GM18499 (cell line): ENCODE measurements around the gene NT5C1B.

ENCODE experiments used
- ATAC-seq: cut with Tn5 transposase; IDR thresholded peaks from one replicate; pipeline ENCODE4 v1.9.1; 2021; ENCODE audit warnings: moderate number of reproducible peaks; ENCODE audit not compliant: insufficient read depth, unreplicated experiment

The NT5C1B gene

DNA sequence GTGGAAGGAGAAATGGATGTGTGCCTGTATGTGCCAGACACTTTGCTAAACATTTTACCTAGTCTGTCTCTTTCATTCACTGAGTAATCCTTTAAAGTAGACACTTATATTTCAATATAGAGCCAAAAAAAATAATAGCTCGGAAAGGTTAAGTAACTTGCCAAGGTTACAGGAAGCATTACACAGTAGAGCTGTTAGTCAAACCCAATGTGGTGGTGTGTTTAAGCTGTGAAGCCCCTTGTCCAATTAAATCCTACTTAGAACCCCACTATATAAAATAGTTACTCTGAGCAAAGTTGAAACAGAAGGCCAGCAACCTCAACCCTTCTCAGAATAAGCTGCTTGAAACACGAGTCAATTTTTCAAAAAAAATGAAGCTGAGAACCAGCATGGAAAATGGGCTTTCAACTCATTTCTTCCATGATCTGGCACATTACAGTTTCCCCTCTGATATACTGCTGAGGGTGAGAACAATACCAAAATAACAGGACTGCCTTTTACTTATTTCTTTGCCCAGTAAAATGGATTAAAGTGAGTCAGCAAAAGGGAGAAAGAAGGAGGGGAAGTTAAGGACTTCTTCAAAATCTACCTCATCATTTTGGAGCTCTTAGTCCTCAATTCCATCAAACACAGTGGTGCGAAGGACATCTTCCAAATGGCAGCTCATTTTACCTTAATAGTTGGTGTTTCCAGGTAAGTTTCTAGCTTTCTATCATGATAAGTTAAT, 36.9 kb downstream of the NT5C1B start:
- no peak for ATAC-seq

DNA sequence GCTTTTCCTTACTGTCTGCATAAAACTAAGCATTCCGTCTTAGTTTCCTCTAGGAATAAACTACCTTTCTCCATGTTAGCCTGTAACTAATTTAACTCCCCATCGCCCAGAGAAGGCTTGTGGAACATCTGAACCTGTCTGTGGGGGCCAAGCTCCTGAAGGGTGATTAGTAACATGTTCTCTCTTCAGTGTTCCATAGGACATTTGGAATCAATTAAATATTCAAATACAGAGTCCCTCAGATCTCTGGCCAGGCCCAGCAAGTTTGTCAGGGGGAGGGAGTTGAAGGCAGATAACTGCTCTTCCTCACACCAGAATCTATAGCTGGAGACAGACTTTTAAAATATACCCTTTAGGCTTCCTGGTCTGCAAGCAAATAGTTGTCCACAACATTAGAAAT, 37.7 kb downstream of the NT5C1B start:
- no peak for ATAC-seq

DNA sequence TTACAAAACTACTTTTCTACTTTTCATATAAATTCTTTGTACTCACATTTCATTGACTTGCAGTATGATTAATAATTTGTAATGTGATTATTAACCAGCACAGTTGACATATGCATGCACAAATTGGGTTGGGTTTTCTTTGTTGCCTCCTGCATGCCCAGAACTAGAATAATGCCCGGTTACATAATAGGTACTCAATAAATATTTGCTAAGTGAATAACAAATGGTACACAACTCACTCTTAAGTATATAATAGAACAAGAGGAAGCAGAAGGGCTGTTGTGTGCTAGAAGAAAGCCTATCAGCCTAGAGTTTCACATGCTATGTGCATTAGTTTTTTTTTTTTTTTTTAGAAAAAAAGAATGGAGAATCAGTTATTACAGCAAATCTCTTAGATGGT, 38.2 kb downstream of the NT5C1B start:
- ATAC-seq: no peak

DNA sequence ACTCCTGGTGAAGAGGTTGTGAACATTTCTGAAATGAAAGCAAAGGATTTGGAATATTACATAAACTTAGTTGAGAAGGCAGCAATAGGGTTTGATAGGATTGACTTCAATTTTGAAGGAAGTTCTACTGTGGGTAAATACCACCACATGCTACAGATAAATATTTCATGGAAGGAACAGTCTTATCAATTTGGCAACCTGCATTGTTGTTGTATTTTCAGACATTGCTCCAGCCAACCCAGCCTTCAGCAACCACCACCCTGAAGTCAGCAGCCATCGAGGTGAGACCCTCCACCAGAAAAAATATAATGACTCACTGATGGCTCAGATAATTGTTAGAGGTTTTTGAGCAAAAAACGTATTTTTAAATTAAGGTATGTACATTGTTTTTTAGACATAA, 38.9 kb downstream of the NT5C1B start:
- ATAC-seq: no peak

DNA sequence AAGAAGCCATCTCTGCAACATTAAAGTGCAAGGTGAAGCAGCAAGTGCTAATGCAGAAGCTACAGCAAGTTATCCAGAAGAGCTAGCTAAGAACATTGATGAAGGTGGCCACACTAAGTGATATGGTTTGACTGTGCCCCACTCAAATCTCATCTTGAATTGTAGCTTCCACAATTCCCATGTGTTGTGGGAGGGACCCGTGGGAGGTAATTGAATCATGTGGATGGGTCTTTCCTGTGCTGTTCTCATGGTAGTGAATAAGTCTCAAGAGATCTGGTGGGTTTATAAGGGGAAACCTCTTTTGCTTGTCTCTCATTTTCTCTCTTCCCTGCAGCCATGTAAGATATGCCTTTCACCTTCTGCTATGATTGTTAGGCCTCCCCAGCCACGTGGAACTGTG, 40.3 kb downstream of the NT5C1B start:
- no peak for ATAC-seq

DNA sequence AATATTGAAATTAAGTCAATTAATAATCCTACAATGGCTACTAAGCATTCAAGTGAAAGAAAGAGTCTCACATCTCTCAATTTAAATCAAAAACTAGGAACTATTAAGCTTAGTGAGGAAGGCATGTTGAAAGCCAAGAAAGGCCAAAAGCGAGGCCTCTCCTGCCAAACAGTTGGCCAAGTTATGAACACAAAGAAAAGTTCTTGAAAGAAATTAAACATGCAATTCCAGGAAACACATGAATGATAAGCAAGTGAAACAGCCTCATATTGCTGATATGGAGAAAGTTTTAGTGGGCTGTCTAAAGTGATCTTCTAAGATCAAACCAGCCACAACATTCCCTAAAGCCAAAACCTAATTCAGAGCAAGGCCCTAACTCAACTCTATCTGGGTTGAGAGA, 40.7 kb downstream of the NT5C1B start:
- ATAC-seq: no peak

DNA sequence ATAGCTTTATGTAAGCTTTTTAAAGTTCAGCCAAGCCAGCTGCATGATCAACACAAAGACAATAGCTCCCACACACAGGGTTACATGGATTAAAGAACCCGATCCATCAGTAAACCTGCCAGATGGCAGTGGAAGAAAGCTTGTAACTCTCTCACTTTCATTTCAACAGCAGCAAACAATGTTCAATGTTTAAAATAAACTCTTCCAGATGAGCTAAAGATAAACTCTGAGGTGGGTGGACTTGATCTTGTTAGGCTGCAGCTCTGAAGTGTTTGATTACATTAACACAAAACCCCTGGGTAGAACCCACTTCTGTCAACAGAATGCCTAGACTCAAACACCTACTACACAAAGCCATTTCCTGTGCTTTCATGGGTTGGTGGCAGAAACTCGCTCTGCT, 42.8 kb downstream of the NT5C1B start:
- ATAC-seq: no peak

DNA sequence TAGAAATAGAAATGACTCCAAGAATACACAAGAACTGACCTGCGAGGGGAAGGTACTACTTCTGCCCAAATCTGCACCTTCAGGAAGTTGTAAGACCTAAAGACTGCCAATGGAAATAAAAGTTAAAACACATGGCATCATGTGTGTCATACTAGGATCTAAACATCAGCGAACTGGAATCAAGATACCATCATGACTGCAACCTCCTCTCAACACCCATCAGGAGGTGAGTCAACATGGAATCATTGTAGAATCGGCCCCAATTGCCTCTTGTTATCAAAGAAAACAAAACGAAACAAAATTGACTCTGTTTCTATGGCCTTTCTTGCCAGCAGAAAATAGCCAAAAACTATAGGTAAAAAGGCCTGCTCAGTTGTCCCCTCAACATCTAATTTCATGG, 44.0 kb downstream of the NT5C1B start:
- no peak for ATAC-seq

DNA sequence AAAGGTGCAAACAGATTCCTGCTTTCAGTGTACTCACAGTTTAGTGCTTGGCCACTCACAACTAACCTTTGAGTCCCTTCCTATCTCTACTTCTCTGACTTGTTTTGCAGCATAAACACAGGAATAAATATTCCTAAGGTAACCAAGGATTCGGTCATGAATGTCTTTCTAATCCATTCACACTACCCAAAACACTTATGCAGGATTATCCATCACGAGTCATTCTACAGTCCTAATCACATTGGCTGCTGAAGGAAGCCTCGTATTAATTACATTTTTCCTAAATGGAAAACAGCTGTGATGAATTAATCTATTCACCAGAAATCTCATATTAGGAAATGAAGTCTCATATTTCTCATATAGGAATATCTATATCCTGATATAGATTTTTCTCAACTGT, 45.2 kb downstream of the NT5C1B start:
- no peak for ATAC-seq

DNA sequence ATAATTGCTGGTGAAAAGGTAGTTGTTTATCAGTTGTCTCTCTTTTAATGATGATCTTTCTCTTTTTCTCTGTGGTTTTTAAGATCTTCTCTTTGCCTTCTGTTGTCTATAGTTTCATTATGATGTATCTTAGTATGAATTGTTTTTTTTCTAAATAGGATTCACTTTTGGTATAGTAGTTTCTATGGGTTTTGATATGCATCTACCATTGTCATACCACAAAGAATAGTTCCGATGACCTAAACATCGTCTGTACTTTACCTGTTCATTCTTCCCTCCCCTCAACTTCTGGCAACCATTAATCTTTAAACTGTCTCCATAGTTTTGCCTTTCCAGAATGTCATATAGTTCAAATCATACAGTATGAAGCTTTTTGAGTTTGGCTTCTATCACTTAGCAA, 48.5 kb downstream of the NT5C1B start:
- ATAC-seq: no peak

DNA sequence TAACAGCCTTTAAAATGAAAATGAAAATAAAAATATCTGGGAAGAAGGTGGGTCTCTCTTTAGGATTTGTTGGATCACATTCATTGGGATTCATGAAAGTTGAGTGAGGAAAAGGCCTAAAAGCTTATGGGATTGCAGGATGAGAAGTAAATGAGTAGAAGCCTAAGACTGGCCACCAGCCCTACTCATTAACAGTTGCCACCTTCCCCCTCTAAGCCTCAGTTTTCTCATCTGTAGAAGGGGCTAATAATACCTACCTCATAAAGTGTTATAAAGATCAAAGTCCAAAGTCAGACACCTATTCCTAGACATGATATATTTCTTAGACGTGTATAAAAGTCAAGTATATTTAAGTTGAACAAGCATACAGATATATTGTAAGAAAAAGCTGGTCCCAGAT, 52.7 kb downstream of the NT5C1B start:
- ATAC-seq: no peak

DNA sequence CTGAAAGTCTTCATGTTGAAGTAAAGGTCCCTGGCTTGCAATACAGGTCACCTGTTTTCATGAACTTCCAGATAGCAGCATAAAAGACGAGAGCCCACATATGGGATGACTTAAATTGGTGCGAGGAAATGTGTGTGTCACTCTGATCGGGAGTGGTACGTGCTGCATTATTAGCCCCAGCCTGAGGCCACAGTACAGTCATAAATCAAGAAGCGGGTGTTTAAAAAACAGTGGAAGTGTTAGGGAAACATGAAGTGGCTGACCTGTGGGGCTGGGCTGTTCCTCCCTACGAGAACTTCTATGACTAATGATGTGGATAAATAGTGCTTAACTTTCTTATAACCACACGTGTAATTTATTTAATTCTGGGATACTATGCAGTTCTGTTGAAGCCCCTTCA, 53.3 kb downstream of the NT5C1B start:
- ATAC-seq: no peak

DNA sequence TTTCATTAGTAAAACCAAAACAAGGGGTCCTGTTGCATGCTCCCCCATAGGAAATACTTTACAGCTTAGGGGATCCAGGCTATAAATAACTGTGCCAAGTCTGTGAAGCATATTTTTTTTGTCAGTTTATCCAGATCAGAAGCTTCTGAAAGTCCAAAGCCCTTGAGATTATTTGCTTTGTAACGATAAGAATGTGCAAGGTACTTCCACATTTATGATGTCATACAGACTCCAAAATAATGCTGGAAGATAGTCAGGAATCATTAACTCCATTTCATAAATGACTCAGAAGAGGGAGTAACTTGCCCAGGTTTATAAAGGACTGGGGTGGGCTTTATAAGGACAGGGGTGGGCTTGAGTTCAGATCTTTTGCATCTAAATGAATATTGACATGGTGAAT, 58.2 kb downstream of the NT5C1B start:
- no peak for ATAC-seq

DNA sequence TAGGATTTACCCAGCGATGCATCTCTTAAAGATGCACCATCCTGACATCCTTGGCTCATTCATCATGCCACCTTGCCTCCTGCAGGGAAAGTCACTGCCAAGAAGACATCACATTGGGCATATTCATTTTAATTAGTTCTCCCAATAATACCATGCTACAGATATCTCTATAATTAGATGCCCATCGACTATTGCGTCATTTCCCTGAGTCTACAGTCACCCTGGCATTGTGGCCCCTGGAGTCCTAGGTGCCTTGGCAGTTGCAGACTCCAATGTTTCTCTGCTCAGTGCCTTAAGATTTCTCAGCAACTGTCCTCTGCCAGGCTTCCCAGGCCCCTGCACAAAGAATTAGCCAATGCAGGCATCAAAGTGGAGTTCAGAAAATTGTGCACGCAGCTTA, 61.5 kb downstream of the NT5C1B start:
- ATAC-seq: no peak

DNA sequence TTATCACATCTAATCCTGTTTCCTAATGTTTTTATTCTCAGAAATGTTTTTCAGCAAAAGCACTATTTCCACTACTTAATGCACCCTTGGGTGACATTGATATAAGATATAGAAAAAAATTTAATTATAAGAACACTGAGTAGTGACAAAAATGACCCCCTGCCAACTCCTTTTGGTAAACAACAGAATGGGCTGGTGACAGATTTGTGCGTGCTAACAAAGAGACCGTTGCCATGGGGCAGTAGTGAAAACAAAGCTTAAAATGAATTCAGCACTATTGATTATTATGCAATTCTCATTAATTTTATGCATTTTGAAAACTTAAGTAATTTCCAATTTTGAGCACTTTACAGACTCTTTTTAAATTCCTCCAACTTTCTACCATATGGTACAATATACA, 62.0 kb downstream of the NT5C1B start:
- ATAC-seq: no peak

DNA sequence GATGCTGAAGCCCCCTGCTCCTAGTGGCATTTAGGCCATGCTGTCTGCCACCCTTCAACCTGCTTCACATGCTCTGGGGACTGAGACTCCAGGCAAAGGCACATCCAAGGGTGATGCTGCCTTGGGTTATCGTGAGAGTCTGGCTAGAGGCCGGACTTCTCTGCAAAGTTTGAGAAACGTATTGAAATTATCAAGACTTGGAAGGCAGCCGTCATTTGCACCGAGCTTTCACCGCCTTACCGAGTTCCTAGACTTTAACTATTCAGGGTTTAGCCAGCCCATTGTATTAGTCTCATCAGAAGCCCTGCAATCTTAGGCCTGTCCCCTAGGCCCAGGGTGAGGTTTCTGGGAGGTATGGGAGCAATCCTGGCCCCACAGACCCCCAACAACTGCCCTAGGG, 62.9 kb downstream of the NT5C1B start:
- no peak for ATAC-seq

DNA sequence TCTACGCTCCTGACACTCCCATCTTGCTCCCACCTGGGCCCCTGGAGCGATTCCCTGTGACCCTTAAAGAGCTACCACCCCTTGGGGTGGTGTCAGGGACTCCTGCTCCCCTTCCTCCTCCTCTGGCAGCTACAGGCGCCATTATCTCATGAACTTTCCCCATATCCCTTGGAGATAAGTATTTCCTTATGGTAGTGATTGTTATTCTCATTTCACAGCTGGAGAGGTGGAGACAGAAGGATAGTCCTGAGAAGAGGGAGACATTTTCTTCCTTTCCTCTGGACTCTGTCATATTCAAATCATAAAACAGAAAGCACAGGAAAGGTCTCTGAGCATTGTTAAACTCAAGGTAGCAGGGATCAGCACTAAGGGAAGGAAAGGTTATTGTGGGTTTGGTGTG, 63.5 kb downstream of the NT5C1B start:
- ATAC-seq: no peak

DNA sequence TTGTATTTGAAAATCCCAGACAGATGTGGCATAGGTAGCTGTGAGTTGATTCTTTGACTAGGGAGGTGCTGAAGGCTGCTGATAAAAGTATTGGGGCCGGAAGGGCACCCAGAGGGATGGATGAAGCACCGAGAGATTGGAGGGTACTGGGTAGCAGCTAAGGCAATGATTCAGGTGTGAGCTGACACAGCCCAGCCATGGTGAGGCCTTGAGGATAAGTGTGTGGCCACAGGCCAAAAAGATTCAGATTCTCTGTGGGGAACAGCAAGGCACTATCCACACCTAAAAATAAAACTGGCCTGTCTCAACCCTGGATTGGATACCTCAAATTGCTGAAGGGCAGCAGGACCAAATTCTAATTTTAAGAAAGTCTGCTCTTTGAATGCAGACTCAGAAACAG, 64.1 kb downstream of the NT5C1B start:
- ATAC-seq: no peak

DNA sequence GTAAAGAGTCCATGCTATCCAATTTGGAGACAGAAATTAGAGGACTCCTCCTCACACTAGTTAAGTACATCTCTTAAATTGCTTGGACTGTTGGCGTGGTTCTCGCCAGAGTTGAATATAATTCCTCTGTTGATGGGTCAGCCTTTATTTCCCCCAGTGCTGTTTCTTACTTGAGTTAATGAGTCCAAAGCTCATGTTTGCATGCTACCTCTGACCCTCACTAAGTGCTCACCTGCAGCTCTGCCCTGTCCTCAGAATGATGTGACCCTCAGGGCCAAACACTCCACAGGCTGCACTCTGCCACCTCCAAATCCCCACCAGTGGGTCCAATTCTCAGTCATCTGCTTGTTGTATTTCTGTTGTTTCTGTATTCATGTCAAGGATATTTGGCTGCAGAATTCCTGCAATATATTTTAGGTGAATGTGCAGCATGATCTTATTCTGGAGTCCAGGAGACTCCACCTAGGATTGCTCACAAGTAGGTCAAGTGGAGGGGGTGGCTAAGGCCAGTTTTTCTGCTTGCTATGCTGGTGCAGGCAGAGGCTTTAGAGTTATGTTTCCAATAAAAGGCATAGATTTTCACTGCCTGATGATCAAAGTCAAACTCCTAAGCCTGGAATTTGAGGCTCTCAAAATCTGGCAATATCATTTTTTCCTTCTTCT, 66.8 kb downstream of the NT5C1B start:
- ATAC-seq: no peak

DNA sequence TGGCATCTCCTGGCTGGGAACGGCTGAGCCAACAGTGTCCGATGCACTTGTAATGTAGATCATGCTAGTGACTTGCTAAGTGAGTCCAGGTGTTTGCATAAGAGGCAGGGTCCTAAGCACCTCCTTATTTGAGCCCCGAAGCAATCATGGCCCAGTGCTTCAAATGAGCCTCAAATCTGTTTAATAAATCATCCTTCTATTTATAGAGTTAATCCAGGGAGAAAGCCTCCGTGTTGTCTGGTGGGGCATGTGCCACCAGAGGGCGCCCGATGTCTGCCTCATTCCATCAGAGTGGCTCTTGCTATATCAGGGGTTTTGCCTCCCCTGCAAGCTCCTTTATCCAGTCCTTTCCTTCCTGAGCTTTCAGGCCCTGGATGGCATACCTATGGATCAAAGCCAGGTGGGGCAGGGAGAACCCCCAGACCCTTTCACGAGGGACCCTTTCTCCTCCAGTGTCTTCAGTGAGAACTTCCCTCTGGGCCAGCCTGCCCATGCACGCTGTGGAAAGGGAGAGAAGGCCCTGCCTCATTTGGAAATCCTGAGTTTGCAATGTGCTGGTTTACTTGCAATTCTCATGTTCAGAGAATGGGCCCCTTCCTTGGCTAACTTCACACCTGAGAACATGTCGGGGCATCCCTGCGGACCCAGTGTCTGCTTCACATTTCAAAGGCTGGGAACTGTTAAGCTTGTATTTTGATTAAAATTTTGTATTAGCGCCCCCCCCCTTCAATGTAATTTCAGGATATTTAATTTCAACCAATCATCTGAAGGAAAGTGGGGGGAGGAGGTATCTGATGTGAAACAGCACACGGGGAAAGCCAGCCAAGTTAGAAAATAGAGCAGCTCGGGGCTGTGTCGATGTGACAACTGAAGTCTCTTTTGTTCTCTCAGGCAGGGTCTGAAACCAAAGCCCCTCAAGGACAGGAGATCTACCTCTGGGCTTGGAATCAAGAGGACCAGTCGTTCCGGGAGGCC, 68.6 kb downstream of the NT5C1B start:
- peak; percentile 60 for ATAC-seq

DNA sequence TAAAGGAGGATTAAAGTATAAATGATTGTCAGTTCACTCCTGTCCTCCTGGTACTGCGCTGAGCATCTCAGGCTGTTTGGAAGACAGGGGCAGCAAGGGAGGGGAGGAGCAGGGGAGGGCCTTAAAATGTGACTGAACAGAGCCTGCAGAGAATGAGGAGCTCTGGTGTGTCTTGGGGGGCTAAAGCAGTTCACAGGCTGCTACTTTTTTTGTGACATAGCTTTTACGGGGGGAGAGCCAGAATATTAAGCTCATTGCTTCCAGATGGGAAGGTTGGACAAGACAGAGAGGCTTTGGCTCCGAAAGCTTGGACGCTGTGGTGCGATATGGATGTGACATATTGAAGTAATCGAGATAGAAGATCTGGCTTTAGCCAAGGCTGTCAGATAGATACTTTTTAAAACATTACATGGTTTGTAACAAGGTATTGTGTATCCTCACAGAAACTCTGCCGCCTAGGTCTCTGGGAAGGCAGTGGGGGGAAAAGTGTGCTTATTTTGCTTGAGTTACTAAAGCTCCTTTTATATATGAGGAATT, 69.4 kb downstream of the NT5C1B start:
- ATAC-seq: no peak
